SIG-M5 treated with dmso at 0.1 percent for 504 hours (cell line): Measurements from ENCODE around the gene ZMAT5.
A peak's percentile ranks its signal among the peaks of the same experiment; 100 is the strongest.

ENCODE experiments used
- DNase-seq: peaks from one replicate; lab custom pipeline; 2025; ENCODE audit not compliant: unreplicated experiment; lab: John Stamatoyannopoulos, UW

ZMAT5 gene

GRCh38 chr22:29787371-29787980 lies 20.7 kb upstream of the ZMAT5 start:
- no peak for DNase-seq

- DNase-seq: no peak
Observed at GRCh38 chr22:29786031-29786430, 19.2 kb upstream of the ZMAT5 start.

GRCh38 chr22:29784451-29785361 lies 17.9 kb upstream of the ZMAT5 start:
- no peak for DNase-seq

- DNase-seq: no peak
Observed at GRCh38 chr22:29782061-29782845, 15.4 kb upstream of the ZMAT5 start.

GRCh38 chr22:29780748-29781676 lies 14.2 kb upstream of the ZMAT5 start:
- no peak for DNase-seq

- no peak for DNase-seq
Observed at GRCh38 chr22:29780220-29780619, 13.4 kb upstream of the ZMAT5 start.

- DNase-seq: no peak
Observed at GRCh38 chr22:29773233-29773632, 6.4 kb upstream of the ZMAT5 start.

GRCh38 chr22:29772170-29772641 lies 5.4 kb upstream of the ZMAT5 start:
- DNase-seq: peak; percentile 11

- DNase-seq: no peak
Observed at GRCh38 chr22:29769723-29770321, 3.0 kb upstream of the ZMAT5 start.

GRCh38 chr22:29768052-29768693 lies 1.4 kb upstream of the ZMAT5 start:
- DNase-seq: no peak

- peak; percentile 80 for DNase-seq
Observed at GRCh38 chr22:29767171-29768051, 604 bp upstream of the ZMAT5 start, which contains the start of gene UQCR10. Gene UQCR10 (plus strand): TSS chr22:29767369. CDS start chr22:29767399, 30 bp downstream.

- no peak for DNase-seq
Observed at GRCh38 chr22:29765905-29766631, 739 bp downstream of the ZMAT5 start.

- no peak for DNase-seq
Observed at GRCh38 chr22:29762263-29762662, 4.5 kb downstream of the ZMAT5 start.

- no peak for DNase-seq
Observed at GRCh38 chr22:29758959-29759358, 7.8 kb downstream of the ZMAT5 start.

- DNase-seq: no peak
Observed at GRCh38 chr22:29758068-29758622, 8.7 kb downstream of the ZMAT5 start.

GRCh38 chr22:29757096-29757495 lies 9.7 kb downstream of the ZMAT5 start:
- no peak for DNase-seq

- DNase-seq: no peak
Observed at GRCh38 chr22:29756341-29756740, 10.5 kb downstream of the ZMAT5 start.
